GM19035 (cell line): ENCODE measurements around the gene ZFP3.
"Not testable (repeated sequence)": the region's sequence is repeated elsewhere in the genome, so short reads cannot be mapped to it uniquely, and the experiment has no call there.

Experiments
- ATAC-seq: cut with Tn5 transposase; IDR thresholded peaks from one replicate; pipeline ENCODE4 v1.9.1; 2021; ENCODE audit not compliant: unreplicated experiment

ZFP3 gene

GRCh38 chr17:5078106-5079028 lies at the start of gene ZFP3:
ZFP3 (plus strand) TSS chr17:5078467; CDS start chr17:5091505, 13,038 bp downstream.
- ATAC-seq: peak; percentile 81

DNA sequence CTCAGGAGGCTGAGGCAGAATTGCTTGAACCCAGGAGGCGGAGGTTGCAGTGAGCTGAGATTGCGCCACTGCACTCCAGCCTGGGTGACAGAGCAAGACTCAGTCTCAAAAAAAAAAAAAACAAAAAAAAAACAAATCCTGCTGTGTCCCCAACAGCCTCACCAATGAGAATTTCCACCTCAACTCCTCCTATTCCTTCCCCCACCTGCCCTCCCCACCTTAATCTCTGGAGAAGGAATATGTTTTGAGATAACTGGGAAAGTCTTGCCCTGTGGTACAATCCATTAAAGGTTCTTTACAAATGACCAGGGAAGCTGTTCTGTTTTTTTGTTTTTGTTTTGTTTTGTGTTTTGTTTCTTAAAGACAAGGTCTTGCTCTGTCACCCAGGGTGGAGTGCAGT lies 48.1 kb upstream of the ZFP3 start:
- not testable (repeated sequence) for ATAC-seq

- peak; percentile 75 for ATAC-seq
These were observed 46.7 kb upstream of the ZFP3 start for GRCh38 chr17:5031365-5032082.

DNA sequence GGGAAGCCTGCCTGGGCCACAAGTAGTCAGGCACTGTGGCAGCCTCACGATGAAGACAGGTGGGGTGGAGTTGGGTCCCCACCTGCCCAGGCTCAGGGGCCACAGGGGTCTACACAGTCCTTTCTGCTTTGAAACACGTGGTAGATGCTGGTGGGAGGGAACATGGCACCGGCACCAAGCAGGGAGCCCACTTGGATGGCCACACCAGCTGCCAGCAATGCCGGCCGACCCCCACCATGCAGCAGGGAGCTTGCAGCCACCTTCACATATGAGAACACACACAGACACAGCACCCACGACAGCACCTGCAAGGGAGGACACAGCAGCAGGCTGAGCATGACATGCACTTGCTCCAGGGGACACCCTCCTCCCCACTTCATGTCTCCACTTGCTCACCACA lies 45.4 kb upstream of the ZFP3 start:
- ATAC-seq: no peak

DNA sequence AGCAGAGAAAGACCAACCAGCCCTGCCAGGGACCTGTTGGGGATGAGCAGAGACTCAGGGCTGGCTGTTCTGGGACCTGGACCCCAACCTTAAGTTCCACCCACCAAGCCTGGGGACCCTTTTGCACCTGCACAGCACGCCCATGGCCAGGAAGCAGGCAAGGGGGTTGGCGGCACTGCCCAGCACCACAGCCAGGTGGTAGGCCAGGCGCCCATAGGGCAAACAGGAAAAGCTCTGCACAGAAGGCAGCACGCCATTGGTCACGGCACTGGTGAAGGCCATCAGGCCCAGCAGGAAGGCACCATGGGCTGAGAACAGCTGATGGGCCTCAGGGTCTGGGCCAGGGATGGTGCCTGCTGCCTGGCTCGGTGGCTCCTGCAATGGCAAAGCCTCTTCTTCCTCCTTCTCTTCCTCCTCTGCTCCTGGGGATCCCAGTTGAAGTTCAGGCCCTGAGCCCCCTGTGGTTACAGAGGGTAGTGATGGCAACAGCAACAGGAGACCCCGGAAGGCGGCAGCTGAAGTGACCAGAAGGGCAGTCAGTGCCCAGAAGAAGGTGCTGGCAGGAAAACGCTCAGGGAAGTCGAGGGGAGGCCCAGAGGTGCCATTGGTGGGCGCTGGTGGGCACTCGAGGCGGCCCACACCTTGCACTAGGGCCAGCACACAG lies 44.8 kb upstream of the ZFP3 start:
- ATAC-seq: no peak

- no peak for ATAC-seq
These were observed 44.2 kb upstream of the ZFP3 start for GRCh38 chr17:5034063-5034462.

DNA sequence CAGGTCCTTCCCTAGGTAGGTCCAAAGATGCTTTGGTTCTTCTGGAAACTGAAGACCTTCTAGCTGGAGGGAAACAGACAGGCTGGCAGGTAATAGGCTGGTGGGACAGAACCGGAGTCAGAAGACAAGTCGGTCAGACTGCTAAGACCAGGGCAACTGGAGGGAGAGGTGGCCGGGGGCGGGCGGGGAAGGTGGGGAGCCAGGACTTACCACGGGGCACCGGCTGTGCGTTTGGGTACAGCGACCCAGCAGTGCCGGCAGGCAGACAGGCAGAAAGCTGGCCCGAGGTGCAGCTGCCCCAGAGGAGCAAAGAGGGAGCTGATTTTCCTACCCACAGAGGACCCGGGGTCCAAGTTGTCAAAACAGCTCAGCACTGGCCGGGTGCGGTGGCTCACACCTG lies 43.6 kb upstream of the ZFP3 start:
- no peak for ATAC-seq

DNA sequence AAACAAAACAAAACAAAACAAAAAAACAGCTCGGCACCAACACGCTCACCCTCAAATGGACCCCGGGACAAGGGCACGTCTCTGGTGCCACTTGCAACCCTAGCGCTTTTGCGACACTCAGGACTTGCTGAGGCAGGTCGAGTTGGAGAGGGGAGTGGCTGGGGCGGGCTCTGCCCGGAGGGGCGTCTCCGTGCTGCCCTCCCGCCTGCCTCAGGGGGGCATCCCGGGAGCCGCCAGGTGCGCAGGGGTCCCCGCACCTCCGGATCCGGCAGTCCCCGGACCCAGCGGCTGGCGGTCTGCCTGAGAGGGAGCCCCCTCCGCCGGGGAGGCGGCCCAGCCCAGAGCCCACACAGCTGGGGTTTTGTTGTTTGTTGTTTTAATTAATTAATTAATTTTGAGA lies 43.0 kb upstream of the ZFP3 start, which contains the start of gene SLC52A1:
Gene SLC52A1, minus strand, starts transcription at position 112 of the 400 bp plus-strand sequence. CDS start 820 bp downstream, outside the sequence.
- no peak for ATAC-seq

DNA sequence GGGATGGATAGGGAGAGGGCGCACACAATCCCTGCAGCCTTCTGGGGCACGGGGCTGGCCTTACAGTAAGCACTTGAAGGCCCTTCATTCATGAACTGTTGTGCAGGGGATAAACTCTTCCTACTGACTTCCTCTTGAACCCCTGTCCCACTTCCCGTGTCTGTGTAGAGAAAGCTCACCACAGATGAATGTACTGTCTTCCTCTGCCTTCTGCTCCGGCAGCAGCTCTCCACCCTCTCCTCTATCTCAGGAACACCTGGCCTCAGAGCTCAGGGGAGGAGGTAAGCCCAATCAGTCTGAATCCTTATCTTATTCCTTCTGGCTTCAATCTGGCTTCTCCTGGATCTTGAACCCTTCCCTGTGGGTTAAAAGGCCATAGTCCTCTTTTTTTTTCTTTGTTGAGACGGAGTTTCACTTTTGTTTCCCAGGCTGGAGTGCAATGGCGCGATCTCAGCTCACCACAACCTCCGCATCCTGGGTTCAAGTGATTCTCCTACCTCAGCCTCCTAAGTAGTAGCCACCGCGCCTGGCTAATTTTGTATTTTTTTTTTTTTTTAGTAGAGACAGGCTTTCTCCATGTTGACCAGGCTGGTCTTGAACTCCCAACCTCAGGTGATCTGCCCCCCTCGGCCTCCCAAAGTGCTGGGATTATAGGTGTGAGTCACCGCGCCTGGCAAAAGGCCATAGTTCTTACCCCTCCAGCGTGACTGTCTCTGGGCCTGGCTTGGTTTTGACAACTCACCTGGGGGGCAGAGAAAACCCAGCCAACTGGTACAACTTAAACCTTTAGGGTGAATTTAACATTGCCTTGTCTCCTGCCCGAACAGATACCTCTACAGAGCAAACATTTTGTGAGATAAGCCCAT lies 35.9 kb upstream of the ZFP3 start:
- no peak for ATAC-seq

DNA sequence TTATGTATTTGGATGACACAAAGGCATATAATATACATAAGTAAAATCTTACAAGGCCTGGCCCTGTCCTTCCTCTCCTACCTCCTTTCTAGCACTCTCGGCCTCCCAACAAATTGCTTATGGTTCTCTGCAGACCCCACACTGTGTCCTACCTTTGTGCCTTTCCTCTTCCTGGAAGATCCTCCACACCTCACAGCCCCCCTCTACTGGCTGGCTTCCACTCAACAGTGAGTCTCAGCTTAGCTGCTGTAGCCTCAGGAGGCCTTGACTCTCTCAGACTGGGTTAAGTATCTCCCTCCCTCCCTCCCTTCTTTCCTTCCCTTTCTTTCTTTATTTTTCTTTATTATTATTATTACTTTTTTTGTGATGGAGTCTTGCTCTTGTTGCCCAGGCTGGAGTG lies 34.7 kb upstream of the ZFP3 start:
- ATAC-seq: no peak

DNA sequence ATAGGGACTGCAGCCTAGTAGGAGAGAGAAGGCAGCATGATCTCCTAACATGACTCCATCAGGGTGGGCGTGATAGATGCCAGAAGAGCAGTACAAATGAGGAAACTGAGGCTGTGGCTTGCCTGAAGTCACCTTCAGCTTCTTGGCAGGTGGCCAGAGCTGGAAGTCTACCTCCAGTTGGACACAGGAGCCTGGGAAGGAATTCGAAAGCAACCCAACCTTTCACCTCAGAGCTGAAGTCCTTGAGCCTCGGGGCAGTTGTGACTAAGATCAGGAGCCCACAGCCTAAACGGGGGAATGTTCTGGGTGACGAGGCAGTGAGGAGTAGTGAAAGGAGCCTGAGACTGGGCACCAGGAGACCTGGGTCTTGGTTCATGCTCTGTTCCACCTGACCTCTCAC lies 33.6 kb upstream of the ZFP3 start:
- no peak for ATAC-seq

DNA sequence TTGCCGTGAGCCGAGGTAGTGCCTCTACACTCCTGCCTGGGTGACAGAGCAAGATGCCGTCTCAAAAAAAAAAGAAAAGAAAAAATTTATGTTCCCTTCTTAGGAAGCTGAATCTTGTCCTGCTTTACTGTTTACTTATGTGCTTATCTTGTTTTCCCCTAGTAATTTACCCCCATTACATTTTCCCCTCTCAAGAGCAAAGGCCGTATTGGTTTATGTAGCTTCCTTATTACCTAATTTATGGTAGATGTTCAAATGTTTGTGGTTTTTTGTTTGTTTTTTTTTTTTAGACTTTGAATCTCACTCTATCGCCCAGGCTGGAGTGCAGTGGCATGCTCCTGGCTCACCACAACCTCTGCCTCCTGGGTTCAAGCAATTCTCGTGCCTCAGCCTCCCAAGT lies 32.8 kb upstream of the ZFP3 start:
- no peak for ATAC-seq

- no peak for ATAC-seq
These were observed 30.8 kb upstream of the ZFP3 start for GRCh38 chr17:5047446-5047845.

GRCh38 chr17:5049314-5049841 lies 28.9 kb upstream of the ZFP3 start:
- ATAC-seq: no peak

- ATAC-seq: no peak
These were observed 28.0 kb upstream of the ZFP3 start for GRCh38 chr17:5050278-5050677.

DNA sequence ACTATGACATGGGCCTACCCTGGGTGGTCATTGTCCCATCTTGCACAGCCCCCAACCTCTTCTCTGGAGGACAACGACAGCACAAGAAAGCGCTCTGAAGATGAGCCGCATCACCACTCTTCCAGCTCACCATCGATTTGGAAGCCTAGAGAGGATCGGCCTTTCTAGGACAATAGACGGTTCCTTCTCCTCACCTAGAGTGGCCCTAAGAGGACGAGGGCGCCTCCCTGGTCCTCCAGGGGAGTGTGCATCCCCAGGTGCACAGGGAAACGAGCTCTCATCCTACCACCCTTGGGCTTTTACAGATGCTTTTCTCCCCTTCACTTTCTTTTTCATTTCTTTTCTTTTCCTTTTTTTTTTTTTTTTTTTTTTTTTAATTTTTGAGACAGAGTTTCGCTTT lies 22.7 kb upstream of the ZFP3 start:
- no peak for ATAC-seq

DNA sequence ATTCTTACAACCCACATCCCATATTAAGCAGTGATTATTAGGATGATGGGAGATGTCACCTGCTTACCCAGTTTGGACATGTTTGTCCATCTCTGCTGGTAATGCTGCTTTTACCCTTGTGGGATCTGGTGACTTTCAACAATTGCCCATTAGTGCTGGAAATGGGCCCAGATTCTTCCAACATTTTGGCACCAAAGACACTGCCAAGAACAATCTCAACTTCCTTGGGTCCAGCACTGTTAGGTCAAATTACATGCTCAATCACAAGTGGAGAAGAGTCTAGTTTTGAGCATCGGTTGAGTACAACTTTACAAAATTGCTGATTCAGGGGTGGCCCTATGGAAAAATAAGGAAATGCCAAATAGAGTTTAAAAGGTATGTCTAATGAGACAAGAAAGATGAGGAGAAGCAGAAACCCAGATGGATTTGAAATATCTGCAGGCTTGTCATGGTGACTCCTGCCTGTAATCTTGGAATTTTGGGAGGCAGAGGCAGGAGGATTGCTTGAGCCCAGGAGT lies 13.0 kb upstream of the ZFP3 start:
- ATAC-seq: no peak

DNA sequence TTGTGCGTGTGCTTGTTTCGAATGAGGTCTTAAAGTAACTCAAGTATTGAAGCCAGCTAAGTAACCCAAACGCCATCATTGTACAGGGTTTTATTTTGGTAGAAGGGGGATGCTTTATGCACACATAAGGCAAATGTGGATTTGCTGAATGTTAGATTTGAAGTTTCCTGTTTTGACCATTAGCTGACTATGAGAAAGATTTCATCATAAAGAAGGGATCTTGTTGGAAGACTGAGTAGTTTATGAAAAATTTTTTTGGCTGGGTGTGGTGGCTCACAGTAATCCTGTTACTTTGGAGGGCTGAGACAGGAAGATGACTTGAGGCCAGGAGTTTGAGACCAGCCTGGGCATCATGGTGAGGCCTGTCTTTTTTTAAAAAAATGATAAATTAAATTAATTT lies 10.0 kb upstream of the ZFP3 start:
- no peak for ATAC-seq

- ATAC-seq: no peak
These were observed 8.5 kb upstream of the ZFP3 start for GRCh38 chr17:5069724-5070123.

DNA sequence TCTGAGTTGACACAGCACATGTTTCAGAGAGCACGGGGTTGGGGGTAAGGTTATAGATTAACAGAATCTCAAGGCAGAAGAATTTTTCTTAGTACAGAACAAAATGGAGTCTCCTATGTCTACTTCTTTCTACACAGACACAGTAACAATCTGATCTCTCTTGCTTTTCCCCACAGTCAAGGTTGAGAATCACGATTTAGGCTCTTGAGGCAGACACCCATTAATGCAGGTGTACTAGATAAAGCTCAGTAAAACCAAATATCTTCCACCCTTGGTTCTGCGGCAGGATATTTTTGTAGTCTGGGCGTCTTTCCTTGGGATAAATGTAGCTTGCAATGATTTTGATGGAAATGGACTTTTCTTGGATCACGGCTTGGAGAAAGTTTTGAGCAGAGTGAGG lies 2.8 kb upstream of the ZFP3 start:
- ATAC-seq: not testable (repeated sequence)
